WTC11 (cell line): ENCODE data around the gene VWA8. TPM values are rescaled to one million over a fixed set of nuclear protein-coding genes. Genes with fewer than 3 reads are reported as not detected.
A peak's percentile ranks its signal among the peaks of the same experiment; 100 is the strongest.

Experiments used
- ATAC-seq: fragments of 200-7000 bp; cut with Tn5 transposase; 2 replicates; pipeline ENCODE4 v1.10.0; 2021; ENCODE audit warnings: mild to moderate bottlenecking, moderate library complexity
- CTCF ChIA-PET: fragments of 300-600 bp; sonication (Branson Sonifier 250); formaldehyde crosslinking; loops from one replicate; lab custom pipeline; 2021; ENCODE audit warnings: antibody characterized with exemption; lab: Charles Lee
- POLR2A ChIA-PET: fragments of 350-600 bp; sonication (Branson Sonifier 250); formaldehyde crosslinking; loops from one replicate; lab custom pipeline; 2021; ENCODE audit warnings: antibody characterized with exemption; lab: Charles Lee
- DNase-seq: peaks from one replicate; pipeline ENCODE4 v3.0.0; 2021; ENCODE audit warnings: low spot score
- H3K27ac Mint-ChIP-seq: 2 replicates; pipeline ENCODE4 v1.8.0; 2021; ENCODE audit warnings: mixed read lengths
- H3K27me3 Mint-ChIP-seq: 2 replicates; pipeline ENCODE4 v1.8.0; 2021; ENCODE audit warnings: low read depth, mild to moderate bottlenecking, moderate library complexity, mixed read lengths
- H3K36me3 Mint-ChIP-seq: 2 replicates; pipeline ENCODE4 v1.8.0; 2021; ENCODE audit warnings: mixed read lengths
- H3K4me1 Mint-ChIP-seq: 2 replicates; pipeline ENCODE4 v1.8.0; 2022; ENCODE audit warnings: mixed read lengths
- H3K4me3 Mint-ChIP-seq: 2 replicates; pipeline ENCODE4 v1.8.0; 2021; ENCODE audit warnings: mild to moderate bottlenecking, moderate library complexity, mixed read lengths
- H3K9me3 Mint-ChIP-seq: 2 replicates; pipeline ENCODE4 v1.8.0; 2021; ENCODE audit warnings: mixed read lengths
- CREB1 ChIP-seq: sonication (generic); formaldehyde crosslinking; IDR thresholded peaks from 2 replicates; pipeline ENCODE4 v1.8.0; 2023; ENCODE audit warnings: mild to moderate bottlenecking, missing genetic modification reagents
- CREM ChIP-seq: sonication (generic); formaldehyde crosslinking; IDR thresholded peaks from 2 replicates; pipeline ENCODE4 v1.8.1; 2022; ENCODE audit warnings: mild to moderate bottlenecking, missing genetic modification reagents, moderate library complexity
- GRHL2 ChIP-seq: fragments of 250-450 bp; sonication (Bioruptor Pico); IDR thresholded peaks from 2 replicates; pipeline ENCODE4 v1.8.0; 2022; ENCODE audit warnings: mild to moderate bottlenecking, moderate library complexity; ENCODE audit not compliant: insufficient replicate concordance, severe bottlenecking
- IRF2 ChIP-seq: sonication (generic); formaldehyde crosslinking; IDR thresholded peaks from 2 replicates; pipeline ENCODE4 v1.8.0; 2022; ENCODE audit warnings: low read depth, missing genetic modification reagents, borderline replicate concordance
- KAT7 ChIP-seq: sonication (generic); formaldehyde crosslinking; IDR thresholded peaks from 2 replicates; pipeline ENCODE4 v1.8.1; 2023; ENCODE audit warnings: missing genetic modification reagents, mild to moderate bottlenecking, borderline replicate concordance
- MXD4 ChIP-seq: fragments of 250-450 bp; sonication (Bioruptor Pico); IDR thresholded peaks from 2 replicates; pipeline ENCODE4 v1.8.0; 2021; ENCODE audit warnings: mild to moderate bottlenecking, moderate library complexity, borderline replicate concordance
- NR3C1 ChIP-seq: sonication (generic); formaldehyde crosslinking; conservative IDR thresholded peaks from 2 replicates; pipeline ENCODE4 v1.8.1; 2023; ENCODE audit warnings: low read depth, mild to moderate bottlenecking, missing genetic modification reagents
- ZNF232 ChIP-seq: sonication (generic); formaldehyde crosslinking; IDR thresholded peaks from 2 replicates; pipeline ENCODE4 v1.8.0; 2022; ENCODE audit warnings: mild to moderate bottlenecking, missing genetic modification reagents
- ZNF263 ChIP-seq: sonication (generic); formaldehyde crosslinking; IDR thresholded peaks from 2 replicates; pipeline ENCODE4 v1.8.1; 2022; ENCODE audit warnings: low read depth, mild to moderate bottlenecking, moderate library complexity, missing genetic modification reagents
- ZNF281 ChIP-seq: sonication (generic); formaldehyde crosslinking; IDR thresholded peaks from 2 replicates; pipeline ENCODE4 v1.8.0; 2023; ENCODE audit warnings: mild to moderate bottlenecking, missing genetic modification reagents
- total RNA-seq: library from RNA; stranded (reverse); gene quantifications from 3 replicates; pipeline ENCODE4 v1.2.3, GENCODE V29; 2021
- TF ChIP-seq, protein P1 (sequence below): sonication (generic); formaldehyde crosslinking; IDR thresholded peaks from 2 replicates; pipeline ENCODE4 v1.8.0; 2023; ENCODE audit warnings: missing genetic modification reagents
- TF ChIP-seq, protein P2 (sequence below): fragments of 200-600 bp; IDR thresholded peaks from 2 replicates; pipeline ENCODE4 v1.8.0; 2022; ENCODE audit warnings: antibody characterized with exemption
- TF ChIP-seq, protein P3 (sequence below): sonication (generic); formaldehyde crosslinking; IDR thresholded peaks from 2 replicates; pipeline ENCODE4 v1.8.0; 2023; ENCODE audit warnings: missing genetic modification reagents, mild to moderate bottlenecking, borderline replicate concordance
- TF ChIP-seq, protein P4 (sequence below): sonication (generic); formaldehyde crosslinking; IDR thresholded peaks from 2 replicates; pipeline ENCODE4 v1.8.1; 2023; ENCODE audit warnings: mild to moderate bottlenecking, missing genetic modification reagents
- TF ChIP-seq, protein P5 (sequence below): sonication (generic); formaldehyde crosslinking; IDR thresholded peaks from 2 replicates; pipeline ENCODE4 v1.8.0; 2022; ENCODE audit warnings: missing genetic modification reagents

The VWA8 gene
- total RNA-seq, 1 experiment from 2014 or later = 19.9 TPM

GRCh38 chr13:41909506-41909905, 51.4 kb downstream of the VWA8 start:
- POLR2A ChIA-PET = no interaction called here
- ATAC-seq = no peak
- Mint-ChIP-seq H3K36me3 (no peaks in the 10 kb centered on the region; the same call in 1 of the 2 replicates), H3K9me3 (no peaks in the 10 kb centered on the region), H3K4me3 (no peak overlapping the region), H3K4me1 (peaks cover 2% of the 10 kb centered on the region), H3K27me3 (no peaks in the 10 kb centered on the region), H3K27ac (no peak overlapping the region)
- CTCF ChIA-PET = no interaction called here
- DNase-seq = no peak
- no peak for TF ChIP-seq CREB1 (CRISPR knock-in tag)
- TF ChIP-seq, protein P1, sequence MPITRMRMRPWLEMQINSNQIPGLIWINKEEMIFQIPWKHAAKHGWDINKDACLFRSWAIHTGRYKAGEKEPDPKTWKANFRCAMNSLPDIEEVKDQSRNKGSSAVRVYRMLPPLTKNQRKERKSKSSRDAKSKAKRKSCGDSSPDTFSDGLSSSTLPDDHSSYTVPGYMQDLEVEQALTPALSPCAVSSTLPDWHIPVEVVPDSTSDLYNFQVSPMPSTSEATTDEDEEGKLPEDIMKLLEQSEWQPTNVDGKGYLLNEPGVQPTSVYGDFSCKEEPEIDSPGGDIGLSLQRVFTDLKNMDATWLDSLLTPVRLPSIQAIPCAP (CRISPR knock-in tag) = no peak

GRCh38 chr13:41905600-41906254, 55.2 kb downstream of the VWA8 start:
- ATAC-seq (peak; percentile 94), DNase-seq (no peak)
- no peaks in the 10 kb centered on the region; the same call in 1 of the 2 replicates for H3K36me3 Mint-ChIP-seq
- H3K4me1 Mint-ChIP-seq = peaks cover 13% of the 10 kb centered on the region
- no peaks in the 10 kb centered on the region for H3K9me3 Mint-ChIP-seq
- TF ChIP-seq GRHL2 (CRISPR knock-in tag) = no peak
- TF ChIP-seq, protein P2, sequence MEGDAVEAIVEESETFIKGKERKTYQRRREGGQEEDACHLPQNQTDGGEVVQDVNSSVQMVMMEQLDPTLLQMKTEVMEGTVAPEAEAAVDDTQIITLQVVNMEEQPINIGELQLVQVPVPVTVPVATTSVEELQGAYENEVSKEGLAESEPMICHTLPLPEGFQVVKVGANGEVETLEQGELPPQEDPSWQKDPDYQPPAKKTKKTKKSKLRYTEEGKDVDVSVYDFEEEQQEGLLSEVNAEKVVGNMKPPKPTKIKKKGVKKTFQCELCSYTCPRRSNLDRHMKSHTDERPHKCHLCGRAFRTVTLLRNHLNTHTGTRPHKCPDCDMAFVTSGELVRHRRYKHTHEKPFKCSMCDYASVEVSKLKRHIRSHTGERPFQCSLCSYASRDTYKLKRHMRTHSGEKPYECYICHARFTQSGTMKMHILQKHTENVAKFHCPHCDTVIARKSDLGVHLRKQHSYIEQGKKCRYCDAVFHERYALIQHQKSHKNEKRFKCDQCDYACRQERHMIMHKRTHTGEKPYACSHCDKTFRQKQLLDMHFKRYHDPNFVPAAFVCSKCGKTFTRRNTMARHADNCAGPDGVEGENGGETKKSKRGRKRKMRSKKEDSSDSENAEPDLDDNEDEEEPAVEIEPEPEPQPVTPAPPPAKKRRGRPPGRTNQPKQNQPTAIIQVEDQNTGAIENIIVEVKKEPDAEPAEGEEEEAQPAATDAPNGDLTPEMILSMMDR = peak; percentile 16; the same call in 1 of the 2 replicates
- H3K27ac Mint-ChIP-seq = no peak overlapping the region
- POLR2A ChIA-PET = no interaction called here
- CTCF ChIA-PET = no interaction called here
- H3K4me3 Mint-ChIP-seq = no peak overlapping the region
- H3K27me3 Mint-ChIP-seq = no peaks in the 10 kb centered on the region

GRCh38 chr13:41900918-41901317, 60.0 kb downstream of the VWA8 start:
- Mint-ChIP-seq H3K27me3 (no peaks in the 10 kb centered on the region), H3K36me3 (peaks cover 12% of the 10 kb centered on the region), H3K27ac (no peak overlapping the region), H3K4me3 (no peak overlapping the region), H3K4me1 (peaks cover 13% of the 10 kb centered on the region), H3K9me3 (no peaks in the 10 kb centered on the region)
- DNase-seq (no peak), ATAC-seq (no peak)
- POLR2A ChIA-PET = interaction anchor here (0.7 kb wide), 1 partner anchor 141 kb away, joined by 5 read pairs; no protein-coding TSS in a partner anchor
- CTCF ChIA-PET = no interaction called here
- TF ChIP-seq, protein P3, sequence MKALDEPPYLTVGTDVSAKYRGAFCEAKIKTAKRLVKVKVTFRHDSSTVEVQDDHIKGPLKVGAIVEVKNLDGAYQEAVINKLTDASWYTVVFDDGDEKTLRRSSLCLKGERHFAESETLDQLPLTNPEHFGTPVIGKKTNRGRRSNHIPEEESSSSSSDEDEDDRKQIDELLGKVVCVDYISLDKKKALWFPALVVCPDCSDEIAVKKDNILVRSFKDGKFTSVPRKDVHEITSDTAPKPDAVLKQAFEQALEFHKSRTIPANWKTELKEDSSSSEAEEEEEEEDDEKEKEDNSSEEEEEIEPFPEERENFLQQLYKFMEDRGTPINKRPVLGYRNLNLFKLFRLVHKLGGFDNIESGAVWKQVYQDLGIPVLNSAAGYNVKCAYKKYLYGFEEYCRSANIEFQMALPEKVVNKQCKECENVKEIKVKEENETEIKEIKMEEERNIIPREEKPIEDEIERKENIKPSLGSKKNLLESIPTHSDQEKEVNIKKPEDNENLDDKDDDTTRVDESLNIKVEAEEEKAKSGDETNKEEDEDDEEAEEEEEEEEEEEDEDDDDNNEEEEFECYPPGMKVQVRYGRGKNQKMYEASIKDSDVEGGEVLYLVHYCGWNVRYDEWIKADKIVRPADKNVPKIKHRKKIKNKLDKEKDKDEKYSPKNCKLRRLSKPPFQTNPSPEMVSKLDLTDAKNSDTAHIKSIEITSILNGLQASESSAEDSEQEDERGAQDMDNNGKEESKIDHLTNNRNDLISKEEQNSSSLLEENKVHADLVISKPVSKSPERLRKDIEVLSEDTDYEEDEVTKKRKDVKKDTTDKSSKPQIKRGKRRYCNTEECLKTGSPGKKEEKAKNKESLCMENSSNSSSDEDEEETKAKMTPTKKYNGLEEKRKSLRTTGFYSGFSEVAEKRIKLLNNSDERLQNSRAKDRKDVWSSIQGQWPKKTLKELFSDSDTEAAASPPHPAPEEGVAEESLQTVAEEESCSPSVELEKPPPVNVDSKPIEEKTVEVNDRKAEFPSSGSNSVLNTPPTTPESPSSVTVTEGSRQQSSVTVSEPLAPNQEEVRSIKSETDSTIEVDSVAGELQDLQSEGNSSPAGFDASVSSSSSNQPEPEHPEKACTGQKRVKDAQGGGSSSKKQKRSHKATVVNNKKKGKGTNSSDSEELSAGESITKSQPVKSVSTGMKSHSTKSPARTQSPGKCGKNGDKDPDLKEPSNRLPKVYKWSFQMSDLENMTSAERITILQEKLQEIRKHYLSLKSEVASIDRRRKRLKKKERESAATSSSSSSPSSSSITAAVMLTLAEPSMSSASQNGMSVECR = no peak
- TF ChIP-seq CREM (CRISPR knock-in tag) = no peak
- no peak for TF ChIP-seq ZNF281
- no peak for TF ChIP-seq CREB1 (CRISPR knock-in tag)
- no peak for TF ChIP-seq KAT7 (CRISPR knock-in tag)
- TF ChIP-seq NR3C1 (CRISPR knock-in tag) = no peak
- no peak for TF ChIP-seq IRF2 (CRISPR knock-in tag)
- TF ChIP-seq MXD4 = no peak
- TF ChIP-seq, protein P4, sequence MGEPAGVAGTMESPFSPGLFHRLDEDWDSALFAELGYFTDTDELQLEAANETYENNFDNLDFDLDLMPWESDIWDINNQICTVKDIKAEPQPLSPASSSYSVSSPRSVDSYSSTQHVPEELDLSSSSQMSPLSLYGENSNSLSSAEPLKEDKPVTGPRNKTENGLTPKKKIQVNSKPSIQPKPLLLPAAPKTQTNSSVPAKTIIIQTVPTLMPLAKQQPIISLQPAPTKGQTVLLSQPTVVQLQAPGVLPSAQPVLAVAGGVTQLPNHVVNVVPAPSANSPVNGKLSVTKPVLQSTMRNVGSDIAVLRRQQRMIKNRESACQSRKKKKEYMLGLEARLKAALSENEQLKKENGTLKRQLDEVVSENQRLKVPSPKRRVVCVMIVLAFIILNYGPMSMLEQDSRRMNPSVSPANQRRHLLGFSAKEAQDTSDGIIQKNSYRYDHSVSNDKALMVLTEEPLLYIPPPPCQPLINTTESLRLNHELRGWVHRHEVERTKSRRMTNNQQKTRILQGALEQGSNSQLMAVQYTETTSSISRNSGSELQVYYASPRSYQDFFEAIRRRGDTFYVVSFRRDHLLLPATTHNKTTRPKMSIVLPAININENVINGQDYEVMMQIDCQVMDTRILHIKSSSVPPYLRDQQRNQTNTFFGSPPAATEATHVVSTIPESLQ (CRISPR knock-in tag) = no peak
- no peak for TF ChIP-seq ZNF232 (CRISPR knock-in tag)
- no peak for TF ChIP-seq ZNF263 (CRISPR knock-in tag)
- TF ChIP-seq, protein P5, sequence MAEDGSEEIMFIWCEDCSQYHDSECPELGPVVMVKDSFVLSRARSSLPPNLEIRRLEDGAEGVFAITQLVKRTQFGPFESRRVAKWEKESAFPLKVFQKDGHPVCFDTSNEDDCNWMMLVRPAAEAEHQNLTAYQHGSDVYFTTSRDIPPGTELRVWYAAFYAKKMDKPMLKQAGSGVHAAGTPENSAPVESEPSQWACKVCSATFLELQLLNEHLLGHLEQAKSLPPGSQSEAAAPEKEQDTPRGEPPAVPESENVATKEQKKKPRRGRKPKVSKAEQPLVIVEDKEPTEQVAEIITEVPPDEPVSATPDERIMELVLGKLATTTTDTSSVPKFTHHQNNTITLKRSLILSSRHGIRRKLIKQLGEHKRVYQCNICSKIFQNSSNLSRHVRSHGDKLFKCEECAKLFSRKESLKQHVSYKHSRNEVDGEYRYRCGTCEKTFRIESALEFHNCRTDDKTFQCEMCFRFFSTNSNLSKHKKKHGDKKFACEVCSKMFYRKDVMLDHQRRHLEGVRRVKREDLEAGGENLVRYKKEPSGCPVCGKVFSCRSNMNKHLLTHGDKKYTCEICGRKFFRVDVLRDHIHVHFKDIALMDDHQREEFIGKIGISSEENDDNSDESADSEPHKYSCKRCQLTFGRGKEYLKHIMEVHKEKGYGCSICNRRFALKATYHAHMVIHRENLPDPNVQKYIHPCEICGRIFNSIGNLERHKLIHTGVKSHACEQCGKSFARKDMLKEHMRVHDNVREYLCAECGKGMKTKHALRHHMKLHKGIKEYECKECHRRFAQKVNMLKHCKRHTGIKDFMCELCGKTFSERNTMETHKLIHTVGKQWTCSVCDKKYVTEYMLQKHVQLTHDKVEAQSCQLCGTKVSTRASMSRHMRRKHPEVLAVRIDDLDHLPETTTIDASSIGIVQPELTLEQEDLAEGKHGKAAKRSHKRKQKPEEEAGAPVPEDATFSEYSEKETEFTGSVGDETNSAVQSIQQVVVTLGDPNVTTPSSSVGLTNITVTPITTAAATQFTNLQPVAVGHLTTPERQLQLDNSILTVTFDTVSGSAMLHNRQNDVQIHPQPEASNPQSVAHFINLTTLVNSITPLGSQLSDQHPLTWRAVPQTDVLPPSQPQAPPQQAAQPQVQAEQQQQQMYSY (CRISPR knock-in tag) = no peak
